HG03103 (cell line): ENCODE measurements around the gene GTF2E1.
"Not testable (repeated sequence)": the region's sequence is repeated elsewhere in the genome, so short reads cannot be mapped to it uniquely, and the experiment has no call there.

ENCODE experiments used
- ATAC-seq: cut with Tn5 transposase; IDR thresholded peaks from one replicate; pipeline ENCODE4 v1.9.1; 2021; ENCODE audit warnings: low read depth; ENCODE audit not compliant: unreplicated experiment

GTF2E1 gene

DNA sequence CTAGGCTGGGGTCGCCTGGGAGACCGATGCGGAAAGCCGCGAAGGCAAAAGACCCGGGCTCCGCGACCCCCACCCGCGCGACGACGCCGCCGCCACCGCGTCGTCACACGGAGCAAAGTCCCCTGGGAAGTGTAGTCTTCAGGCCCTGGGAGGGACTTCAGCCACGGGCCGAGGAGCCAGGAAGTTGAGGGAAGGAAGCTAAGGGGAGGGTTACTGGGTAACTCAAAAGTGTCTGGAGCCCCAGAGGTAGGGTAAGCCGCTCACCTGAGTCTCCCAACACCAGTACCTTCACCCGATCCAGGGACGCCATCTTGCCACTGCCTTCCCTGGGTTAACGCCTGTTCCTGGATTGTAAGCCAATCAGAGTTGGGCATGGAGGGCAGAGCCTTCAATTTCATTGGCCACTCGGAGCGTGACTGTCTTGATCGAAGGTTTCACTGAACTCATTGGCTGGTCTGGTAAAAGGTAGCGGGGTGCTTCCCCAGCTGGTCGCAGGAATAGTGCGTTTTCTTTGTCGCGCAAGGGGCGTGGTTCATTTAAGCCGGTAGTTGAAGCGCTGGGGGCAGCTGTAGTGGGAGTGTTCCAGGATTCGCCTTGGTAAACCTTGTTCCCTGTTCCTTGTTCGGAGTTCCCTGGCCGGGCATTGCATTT lies at the start of gene GTF2E1, which contains the start of gene RABL3:
GTF2E1 (plus strand) TSS at position 547 of the 651 bp plus-strand sequence. CDS start 7,809 bp downstream, outside the sequence.
RABL3 (minus strand) TSS at position 319 of the 651 bp plus-strand sequence; CDS start at position 310, 9 bp downstream.
- ATAC-seq, result peak; percentile 98

DNA sequence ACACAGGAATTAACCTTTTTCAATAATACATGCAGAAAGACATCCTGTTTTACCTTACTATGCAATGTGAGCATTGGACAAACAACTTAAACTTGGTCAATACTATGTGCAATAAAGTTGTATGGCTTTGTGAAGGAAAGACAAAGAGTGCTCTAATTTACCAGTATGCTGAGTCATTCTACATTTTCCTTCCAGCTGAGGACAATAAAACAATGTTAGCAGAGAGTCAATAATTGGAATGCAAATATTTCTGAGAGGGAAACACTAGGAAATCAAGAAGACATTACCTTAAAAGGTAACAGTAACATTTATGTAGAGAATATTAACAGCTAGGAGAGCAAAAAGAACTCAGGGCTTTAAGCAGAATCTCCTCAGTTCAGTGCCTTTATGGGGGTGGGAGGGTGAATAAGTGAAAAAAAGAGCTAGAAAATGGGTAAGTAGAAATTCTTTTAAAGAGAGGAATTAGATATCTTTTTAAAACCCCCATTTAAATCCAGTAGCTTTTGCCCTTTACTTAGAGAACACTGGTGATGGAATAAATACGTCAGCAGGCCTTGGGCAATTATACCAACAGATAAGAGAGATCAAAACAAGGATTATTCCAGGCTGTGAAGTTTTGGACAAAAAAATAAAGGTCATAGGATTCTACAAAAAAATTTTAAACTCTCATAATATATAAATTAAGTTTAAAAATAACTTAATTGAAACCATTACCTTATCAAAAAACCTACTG lies 48.9 kb upstream of the GTF2E1 start:
- ATAC-seq, result no peak

- no peak for ATAC-seq
These were observed 43.2 kb upstream of the GTF2E1 start for GRCh38 chr3:120699333-120699732.

GRCh38 chr3:120705884-120706582 lies 36.5 kb upstream of the GTF2E1 start:
- ATAC-seq, result no peak

DNA sequence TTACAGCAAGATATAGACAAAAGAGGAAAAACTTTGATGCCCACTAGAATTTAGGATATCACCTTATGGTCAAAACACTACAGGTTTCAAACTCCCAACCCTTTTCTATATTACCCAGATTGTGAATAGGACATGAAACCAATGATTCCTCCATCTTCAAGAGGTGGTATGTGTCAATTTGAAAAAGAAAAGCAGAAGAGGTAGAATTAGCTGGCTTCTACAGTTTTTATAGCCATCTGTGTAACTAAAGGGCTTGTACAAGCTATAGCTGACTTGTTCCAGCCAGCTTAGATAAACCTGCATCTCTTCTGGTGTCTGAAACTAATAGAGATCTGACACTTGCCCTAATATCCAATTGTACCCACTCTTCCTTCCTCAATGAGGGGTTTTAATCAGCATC lies 35.6 kb upstream of the GTF2E1 start:
- ATAC-seq, result no peak

GRCh38 chr3:120708408-120708807 lies 34.1 kb upstream of the GTF2E1 start:
- ATAC-seq, result peak; percentile 82

DNA sequence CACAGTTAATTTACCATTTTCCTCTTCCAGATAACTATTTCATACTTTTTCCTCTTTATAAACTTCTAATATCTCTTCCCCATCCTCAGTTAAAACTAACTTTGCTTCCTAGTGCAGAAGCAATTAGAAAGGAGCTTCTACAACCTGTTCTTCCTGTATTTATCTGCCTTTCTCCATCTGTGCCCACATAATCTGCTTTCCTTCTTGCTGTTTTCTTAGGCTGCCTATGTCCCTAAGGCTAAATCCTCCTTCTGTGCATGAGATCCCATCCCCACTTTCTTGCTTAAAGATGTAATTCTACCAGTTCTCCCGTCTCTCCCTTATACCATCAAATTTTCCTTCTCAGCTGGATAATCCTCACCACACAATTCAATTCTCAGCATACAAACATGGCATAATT lies 32.2 kb upstream of the GTF2E1 start:
- ATAC-seq, result no peak

DNA sequence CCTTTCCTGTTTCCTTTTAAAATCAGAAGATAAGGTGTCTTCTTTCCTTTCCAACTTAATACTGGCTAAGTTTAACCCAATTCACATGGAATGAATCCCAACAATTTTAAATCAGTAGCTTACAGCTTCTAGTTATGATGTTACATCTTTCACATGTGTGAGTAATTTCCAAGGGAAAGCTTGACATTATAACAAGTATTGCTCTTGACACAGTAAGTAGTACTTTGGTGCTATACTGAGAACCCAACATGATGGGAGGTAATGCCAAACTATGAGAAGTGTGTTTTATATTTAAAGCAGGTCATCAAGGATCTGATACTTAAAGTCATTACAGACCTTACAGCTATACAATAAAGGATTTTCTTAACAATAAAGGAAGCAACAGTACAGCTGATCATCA lies 29.3 kb upstream of the GTF2E1 start:
- no peak for ATAC-seq

DNA sequence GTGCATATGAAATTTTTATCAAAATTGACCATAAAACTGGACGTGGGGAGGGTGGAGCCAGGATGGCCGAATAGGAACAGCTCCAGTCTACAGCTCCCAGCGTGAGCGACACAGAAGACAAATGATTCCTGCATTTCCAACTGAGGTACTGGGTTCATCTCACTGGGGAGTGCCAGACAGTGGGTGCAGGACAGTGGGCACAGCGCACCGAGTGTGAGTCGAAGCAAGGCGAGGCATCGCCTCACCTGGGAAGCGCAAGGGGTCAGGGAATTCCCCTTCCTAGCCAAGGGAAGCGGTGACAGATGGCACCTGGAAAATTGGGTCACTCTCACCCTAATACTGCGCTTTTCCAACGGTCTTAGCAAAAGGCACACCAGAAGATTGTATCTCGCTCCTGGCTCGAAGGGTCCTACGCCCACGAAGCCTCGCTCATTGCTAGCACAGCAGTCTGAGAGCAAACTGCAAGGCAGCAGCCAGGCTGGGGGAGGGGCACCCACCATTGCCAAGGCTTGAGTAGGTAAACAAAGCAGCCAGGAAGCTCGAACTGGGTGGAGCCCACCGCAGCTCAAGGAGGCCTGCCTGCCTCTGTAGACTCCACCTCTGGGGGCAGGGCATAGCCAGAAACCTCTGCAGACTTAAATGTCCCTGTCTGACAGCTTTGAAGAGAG lies 23.2 kb upstream of the GTF2E1 start:
- not testable (repeated sequence) for ATAC-seq

- no peak for ATAC-seq
These were observed 15.8 kb upstream of the GTF2E1 start for GRCh38 chr3:120726791-120727190.

DNA sequence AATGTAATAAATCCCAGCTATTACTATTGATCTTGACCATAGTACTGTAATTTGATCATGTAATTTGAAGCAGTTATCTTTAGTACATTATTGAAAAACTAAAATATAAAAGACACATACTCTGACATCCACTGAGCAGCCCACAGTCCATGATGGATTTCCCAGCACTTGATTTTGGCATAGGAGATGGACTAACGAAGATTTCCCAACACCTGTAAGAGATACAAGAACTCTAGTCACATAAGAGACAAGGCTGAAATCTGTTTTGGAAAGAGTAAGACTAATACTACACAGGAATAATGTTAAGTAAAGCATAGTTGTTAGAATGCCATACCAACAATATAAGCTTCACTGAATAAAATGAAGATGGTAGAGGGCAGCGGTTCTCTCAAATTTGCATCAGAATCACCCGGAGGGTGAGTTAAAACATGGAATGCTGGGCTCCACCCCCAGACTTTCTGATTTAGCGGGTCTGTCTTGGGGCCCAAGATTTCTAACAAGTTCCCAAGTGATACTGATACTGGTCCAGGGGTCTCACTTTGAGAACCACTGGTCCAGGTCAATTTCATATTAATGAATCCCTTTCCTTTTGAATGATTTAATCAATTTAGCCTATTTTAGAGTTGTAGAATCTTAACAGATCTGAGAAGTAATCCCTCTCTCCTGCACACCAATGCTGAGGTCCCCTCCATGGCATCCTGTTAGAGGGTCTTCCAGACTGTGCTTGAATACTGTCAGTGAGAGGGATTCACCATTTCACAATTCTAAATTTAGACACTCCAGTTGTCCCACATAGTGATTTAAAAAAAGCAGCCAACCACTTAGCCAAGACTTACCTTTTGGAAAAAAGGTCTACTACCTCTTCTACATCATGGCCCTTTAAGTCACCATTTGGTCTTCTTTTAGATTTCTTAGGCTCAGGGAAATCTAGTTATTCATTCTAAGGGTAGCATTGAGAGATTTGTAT lies 11.7 kb upstream of the GTF2E1 start:
- no peak for ATAC-seq

- not testable (repeated sequence) for ATAC-seq
These were observed 4.5 kb upstream of the GTF2E1 start for GRCh38 chr3:120738006-120738405.

DNA sequence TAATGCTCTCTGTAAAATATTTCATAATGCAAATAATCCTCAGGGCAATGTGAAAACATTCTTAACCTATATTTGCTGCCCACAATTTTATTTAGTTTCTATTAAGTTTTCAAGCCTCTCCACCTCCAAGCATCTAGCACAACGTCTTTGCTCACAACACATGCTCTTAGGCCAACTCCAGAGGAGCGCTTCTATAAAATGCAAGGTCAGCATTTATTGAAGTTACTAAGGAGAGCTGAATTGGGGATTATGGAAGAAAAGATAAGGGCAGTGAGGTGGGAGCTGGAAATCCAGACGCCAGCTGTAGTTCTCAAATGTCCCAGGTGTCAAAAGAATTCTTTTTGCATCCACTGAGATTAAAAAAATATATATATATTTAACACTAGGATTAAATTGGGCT lies 1.2 kb upstream of the GTF2E1 start:
- ATAC-seq, result no peak

DNA sequence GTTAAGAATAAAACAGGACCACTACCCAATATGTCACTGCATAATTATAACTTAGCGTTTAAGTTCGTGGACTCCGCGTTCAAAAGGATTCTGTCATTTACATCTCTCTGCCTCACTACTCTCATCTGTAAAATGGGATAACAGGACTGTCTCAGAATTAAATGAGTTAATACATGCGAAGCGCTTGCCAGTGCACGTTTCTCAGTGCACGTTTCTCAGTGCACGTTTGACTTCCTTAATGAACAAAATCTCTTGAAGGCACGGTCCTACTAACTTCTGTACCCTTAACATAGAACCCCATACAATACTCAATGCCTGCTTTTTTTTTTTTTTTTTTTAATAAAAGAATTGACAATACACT lies 727 bp upstream of the GTF2E1 start:
- peak; percentile 10 for ATAC-seq

GRCh38 chr3:120742849-120743365 lies 363 bp downstream of the GTF2E1 start:
- peak; percentile 17 for ATAC-seq

DNA sequence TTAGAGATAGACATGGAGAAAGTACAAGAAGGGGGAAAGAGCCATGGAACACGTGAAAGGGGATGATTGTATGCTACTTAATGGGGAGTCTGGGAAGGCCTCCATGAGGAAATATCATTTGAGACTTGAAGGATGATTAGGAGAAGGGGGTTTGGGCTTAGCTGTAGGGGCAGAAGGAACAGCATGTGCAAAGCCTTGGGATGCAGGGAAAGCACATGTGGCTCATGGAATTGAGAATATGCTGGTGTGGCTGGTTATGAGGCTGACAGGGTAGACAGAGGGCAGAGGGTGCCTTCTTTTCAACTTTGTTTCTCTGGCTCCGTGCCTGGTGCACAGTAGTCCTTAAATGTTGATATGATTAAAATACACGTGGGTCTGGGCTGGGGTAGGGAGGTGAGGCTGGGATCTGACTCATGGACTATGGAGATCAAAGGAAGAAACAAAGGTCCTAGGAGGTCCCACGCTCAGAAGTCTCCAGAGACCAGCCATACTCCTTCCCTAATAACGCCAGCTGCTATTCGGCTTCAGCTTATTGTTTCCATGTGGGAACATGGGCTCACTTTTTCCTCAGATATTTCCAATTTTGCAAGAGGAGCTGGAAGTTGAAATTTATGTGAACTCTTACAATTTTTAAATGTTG lies 1.1 kb downstream of the GTF2E1 start:
- ATAC-seq, result no peak

GRCh38 chr3:120745466-120745865 lies 2.9 kb downstream of the GTF2E1 start:
- ATAC-seq, result no peak

- no peak for ATAC-seq
These were observed 7.3 kb downstream of the GTF2E1 start for GRCh38 chr3:120749843-120750242.

DNA sequence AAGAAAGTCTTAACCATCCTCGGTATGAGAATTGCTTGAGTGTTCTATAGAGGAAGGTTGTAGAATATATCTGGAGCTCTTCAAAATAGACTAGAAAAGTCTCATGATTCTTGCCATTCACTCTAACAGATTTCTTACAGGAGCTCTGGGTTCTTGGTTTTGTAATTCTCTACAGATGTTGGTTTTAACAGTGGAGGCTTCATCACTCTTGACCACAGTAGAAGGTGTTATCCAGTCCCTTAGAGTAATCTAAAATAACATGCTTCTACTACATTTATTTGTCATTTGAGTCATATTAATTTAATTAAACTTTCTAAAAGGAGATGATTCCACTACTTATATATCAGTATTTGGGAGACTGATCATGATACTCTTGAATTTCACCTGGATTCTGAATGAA lies 9.7 kb downstream of the GTF2E1 start:
- ATAC-seq, result no peak
